Effector CD4-positive, alpha-beta T cell (primary cell): Measurements from ENCODE around the gene ALG3.

Experiments used
- DNase-seq: peaks from one replicate; pipeline ENCODE4 v3.0.0-alpha.2; 2020

ALG3 gene

DNA sequence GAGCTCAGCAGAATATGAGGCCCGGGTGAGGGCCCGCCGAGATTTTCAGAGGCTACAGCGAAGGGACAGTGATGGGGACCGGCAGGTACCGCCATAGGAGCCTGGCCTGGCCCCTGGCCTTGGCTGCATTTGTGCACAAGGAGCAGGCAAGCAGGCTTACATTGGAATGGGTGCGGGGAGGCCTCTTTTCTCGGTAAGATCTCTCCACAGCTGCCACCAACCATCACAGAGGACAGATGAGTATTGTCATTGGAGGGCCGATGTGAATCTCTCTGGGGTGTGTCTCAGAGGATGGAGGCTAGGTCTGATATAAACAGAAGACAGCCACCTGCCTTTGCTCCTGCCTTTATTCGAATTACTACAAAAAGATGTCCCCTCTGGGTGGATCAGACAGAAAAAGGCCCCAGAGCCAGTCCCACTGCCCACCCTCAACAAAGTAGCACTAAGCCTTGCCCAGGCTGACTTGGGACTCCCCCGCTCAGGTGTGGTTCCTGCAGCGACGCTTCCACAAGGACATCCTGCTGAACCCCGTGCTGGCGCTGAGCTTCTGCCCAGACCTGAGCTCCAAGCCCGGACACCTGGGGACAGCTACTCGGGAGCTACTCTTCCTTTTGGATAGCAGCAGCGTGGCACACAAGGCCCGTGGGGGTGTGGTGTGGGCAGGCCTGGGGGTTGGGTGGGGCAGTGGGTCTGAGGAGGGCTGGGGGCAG is 13.9 kb downstream of the ALG3 start:
- no peak for DNase-seq

- DNase-seq = no peak
Observed at GRCh38 chr3:184234224-184234623, 14.5 kb downstream of the ALG3 start.

DNA sequence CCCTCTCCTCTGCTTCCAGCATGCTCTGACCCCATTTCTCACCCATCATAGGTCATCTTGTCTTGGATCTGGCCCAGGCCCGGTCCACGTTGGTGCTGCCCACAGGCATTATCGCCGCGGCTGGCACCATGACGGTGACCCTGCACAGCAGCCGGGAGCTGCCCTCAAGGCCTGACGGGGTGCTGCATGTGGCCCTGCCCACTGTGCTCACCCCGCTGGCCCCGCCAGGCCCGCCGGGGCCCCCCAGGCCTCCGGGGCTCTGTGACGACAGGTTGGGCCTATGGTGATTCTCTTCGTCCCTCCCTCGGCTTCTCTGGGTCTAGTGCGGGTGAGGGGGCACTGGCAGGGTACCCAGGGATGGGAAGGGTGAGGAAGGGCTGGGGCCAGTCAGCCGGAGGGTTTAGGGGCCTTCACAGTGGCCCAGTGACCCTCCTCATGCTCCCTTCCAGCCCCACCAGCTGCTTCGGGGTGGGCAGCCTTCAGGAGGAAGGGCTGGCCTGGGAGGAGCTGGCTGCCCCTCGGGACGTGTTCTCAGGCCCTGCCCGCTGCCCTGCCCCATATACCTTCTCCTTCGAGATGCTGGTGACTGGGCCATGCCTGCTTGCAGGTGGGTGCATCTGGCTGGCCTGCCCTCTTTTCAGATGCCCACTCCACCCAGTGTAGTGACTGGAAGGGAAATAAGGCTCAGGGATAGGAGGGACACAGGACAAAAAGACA is 15.5 kb downstream of the ALG3 start:
- DNase-seq = no peak

GRCh38 chr3:184231671-184232070 is 17.1 kb downstream of the ALG3 start:
- DNase-seq = no peak

GRCh38 chr3:184230603-184231528 is 17.9 kb downstream of the ALG3 start:
- no peak for DNase-seq

DNA sequence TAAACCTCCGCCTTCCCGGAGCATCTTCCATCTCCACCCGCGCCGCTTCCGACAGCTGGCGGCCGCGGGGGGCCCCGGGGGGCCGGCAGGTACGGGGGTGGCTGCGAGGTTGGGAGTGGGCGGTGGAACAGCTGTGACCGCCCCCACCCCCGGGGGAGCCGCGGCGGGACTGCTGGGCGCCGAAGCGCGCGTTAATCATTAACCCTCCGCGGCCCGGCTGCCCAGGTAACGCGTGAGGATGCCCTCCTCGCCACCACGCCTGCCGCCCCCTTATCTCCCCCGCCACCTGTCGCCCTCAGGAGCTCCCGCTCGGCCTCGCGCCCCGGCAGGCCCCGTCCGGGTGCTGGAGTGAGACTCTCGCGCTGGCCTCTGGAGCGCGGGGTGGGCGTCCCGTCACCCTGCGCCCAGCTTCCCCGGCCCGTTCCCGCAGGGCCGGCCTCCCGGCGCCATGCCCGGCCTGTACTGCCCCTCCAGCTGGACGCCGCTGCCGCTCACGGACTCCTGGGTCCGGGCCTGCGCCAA is 18.6 kb downstream of the ALG3 start:
- DNase-seq = no peak

DNA sequence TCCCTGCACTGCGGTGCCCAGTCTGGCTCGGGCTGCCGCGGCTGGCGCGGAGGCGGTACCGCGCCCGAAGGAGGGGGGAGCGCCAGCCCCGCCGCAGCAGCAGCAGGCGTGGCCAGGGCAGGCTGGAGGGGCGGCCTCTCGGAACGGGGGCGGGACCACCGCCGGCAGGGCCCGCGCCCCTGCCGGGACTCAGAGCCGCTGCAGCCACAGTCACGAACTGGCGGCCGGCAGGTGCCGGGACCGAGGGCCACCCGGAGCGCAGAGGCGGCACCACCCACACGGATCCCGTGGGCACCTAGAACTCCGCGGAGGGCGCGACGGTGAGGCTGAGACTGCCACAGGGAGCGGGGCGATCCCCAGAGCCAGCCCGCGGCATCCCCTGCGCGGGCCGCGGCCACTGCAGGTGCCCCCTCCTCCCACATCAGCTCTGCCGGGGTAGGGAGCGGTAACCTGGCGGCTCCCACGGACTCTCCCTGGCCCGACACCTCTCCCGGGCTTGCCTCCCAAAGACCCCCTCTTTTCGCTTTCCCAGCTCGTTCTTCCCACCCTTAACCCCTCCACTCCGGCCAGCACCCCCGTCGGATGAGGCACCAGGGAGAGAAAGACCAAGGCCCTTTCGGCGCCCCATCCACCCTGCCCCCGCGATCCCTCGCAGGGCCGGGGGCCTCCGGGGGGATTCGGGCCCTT is 19.2 kb downstream of the ALG3 start, which contains the start of gene VWA5B2:
VWA5B2 (plus strand) TSS at position 192 of the 687 bp plus-strand sequence. CDS start 944 bp downstream, outside the sequence.
- DNase-seq = peak; percentile 62

GRCh38 chr3:184228376-184229137 is 20.2 kb downstream of the ALG3 start:
- DNase-seq = no peak

DNA sequence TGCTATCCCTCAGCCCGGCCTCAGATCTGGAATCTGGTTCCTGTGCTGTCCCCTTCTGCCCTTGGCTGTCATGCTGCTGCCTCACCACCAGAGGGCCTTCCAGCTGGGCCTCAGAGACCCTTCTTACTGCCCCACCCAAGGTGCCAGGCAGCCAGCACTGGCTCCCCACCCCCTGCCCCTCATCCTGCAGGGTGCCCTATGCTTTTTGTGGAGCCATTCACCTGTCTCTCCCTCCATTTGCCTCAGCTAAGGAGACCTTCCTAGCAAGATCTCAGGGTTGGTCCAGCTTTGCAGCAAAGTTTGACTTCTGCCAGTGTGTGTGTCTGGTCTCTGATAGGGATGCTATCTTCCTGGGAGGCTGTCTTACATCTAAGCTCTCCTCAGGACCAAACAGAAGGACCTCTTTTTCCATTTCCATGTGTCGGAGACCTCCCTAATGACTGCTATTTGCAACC is 21.3 kb downstream of the ALG3 start:
- DNase-seq = peak; percentile 41

DNA sequence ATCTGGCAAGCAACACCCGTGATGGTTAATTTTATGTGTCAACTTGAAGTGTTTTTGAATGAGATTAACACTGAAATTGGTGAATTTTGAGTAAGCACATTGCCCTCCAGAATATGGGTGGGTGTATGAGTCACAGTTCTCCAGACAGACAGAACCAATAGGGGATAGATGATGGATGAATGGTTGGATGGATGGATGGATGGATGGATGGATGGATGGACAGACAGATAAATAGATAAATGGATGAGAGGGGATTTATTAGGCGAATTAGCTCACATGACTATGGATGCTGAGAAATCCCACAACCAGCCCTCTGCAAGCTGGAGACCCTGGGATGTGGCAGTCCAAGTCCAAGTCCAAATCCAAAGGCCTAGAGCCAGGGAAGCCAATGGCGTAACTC is 24.8 kb downstream of the ALG3 start:
- DNase-seq = no peak

DNA sequence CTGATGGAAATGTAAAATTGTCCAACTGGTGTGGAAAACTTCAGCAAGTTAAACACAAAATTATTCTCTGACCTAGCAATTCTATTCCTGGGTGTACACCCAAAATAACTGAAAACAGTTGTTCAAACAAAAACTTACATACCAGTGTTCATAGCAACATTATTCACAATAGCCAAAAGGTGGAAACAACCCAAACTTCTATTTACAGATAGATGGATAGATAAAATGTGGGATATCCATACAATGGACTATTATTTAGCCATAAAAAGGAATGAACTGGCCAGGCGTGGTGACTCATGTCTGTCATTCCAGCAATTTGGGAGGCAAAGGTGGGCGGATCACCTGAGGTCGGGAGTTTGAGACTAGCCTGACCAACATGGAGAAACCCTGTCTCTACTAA is 26.2 kb downstream of the ALG3 start:
- no peak for DNase-seq

DNA sequence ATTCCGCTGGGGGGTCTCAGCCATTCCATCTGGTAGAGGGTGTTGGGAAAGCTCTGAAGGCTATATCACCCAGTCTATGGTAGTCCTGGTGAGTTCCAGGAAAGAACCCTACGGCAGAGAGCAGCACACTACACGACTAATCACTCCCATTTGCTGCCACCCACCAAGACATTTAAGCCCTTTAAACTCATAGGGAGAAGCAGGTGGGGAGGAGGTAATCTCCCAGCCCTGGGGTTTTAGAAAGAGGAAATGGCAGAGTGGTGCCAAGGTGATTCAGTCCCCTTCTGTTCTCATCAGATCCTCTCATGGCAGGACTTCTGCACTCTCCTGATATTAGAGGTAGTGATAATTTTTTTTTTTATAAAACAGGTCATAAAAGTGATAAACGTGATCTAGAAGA is 29.9 kb downstream of the ALG3 start:
- no peak for DNase-seq

DNA sequence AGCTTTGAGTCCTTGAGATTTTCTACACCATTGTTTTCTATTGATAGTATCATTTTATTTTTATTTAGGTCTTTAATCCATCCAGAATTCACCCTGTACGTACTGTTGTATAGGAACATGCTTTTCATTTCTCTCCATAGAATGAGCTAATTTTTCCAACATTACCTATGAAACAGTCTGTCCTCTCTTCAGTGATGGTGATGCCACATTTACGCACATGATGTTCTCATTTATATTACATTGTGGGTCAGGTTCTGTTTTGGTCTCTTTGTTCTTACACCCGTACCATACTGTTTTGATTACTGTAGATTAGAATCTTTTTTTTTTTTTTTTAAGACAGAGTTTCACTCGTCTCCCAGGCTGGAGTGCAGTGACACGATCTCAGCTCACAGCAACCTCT is 37.0 kb downstream of the ALG3 start:
- DNase-seq = no peak

- DNase-seq = no peak
Observed at GRCh38 chr3:184211297-184211696, 37.5 kb downstream of the ALG3 start.

- no peak for DNase-seq
Observed at GRCh38 chr3:184209146-184209923, 39.4 kb downstream of the ALG3 start.

DNA sequence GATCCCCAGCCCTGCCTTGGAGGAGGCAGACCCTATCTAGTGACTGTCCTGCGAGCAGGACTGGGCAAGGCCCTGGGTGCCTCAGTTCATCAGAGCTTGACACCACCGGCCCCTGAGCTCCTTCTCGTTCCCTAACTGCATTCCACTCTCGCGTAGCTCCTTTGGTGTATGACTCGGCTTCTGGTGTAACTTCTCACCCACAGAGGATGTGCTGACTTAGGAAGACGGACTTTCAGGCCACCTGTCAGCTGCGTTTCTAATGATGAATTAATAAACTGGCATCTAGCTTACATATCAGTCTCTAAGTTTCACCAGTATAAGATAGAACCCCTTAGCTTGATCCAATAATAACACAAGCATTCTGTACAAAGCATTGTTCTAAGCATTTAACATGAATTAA is 45.2 kb downstream of the ALG3 start:
- DNase-seq = no peak

DNA sequence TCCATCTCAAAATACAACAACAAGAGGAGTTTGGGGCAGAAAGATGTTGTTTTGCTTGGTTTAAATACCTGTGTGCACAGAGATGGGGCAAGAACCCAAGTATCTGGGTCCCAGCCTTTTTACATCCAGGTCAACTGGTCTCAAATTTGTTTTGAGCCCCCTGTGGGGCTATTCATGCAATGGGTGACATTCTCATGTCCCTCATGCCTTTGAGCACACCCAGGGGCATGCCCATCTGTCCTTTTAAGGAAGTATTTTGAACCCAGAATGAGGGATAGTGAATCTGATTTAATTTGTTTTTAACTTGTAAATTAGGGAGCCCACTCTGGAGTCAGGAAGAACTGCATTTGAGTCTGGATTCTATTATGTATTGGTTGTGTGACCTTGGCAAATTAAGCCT is 47.9 kb downstream of the ALG3 start:
- no peak for DNase-seq

- no peak for DNase-seq
Observed at GRCh38 chr3:184198509-184198908, 50.3 kb downstream of the ALG3 start.

DNA sequence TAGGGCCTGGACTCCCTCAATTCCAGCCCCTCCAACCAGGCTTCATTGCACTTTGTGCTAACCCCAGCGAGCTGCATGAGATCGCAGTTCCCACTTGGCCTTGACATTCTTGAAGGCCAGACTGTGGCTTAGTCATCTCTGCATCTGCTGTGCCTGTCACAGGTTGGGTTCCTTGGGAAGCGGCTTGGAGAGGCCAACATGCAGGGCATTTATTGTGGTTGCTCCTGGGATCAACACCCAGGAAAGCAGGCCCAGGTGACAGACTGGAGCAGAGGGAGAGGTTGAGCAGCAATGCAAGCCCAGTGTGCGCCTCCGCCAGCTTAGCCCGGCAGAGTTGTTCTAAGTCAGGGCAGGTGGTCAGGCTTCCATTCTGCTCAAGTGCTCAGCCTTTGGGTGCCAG is 52.2 kb downstream of the ALG3 start:
- DNase-seq = no peak

GRCh38 chr3:184193991-184194539 is 54.7 kb downstream of the ALG3 start:
- DNase-seq = no peak
